ENCODE data around the gene PLXNA2.

Gene PLXNA2

DNA sequence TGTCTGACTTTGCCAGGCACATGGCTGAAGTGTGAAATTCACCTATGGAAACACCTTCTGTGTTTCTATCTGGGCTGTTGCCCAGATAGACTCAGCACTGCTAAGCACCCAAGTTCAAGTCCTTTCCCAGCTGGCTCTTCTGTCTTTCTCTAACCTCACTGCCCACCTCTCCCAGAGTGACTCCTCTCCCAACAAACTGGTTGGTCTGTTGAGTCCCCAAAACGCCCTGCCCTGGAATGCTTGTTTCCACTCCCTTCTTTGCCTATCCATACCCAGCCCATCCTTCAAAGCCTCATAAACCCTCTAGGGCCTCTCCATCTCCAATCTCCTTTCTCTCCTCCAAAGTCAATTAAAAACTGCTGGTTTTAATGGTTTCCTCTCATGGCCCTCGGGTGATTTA lies 15.6 kb downstream of the PLXNA2 start:
- no peaks in the 10 kb centered on the region for H3K36me3 Mint-ChIP-seq (ENCODE audit: low read depth)
- H3K9me3 Mint-ChIP-seq, result no peaks in the 10 kb centered on the region
- no peak overlapping the region for H3K4me3 Mint-ChIP-seq
- no peaks in the 10 kb centered on the region for H3K4me1 Mint-ChIP-seq (ENCODE audit: low read depth)
- peaks cover 37% of the 10 kb centered on the region for H3K27me3 Mint-ChIP-seq (ENCODE audit: low read depth)
- H3K27ac Mint-ChIP-seq, result no peak overlapping the region

- Mint-ChIP-seq H3K4me3 (no peak overlapping the region), H3K27ac (no peak overlapping the region), H3K36me3 (ENCODE audit: low read depth) (no peaks in the 10 kb centered on the region), H3K9me3 (no peaks in the 10 kb centered on the region), H3K4me1 (ENCODE audit: low read depth) (no peaks in the 10 kb centered on the region), H3K27me3 (ENCODE audit: low read depth) (peaks cover 33% of the 10 kb centered on the region)
These were observed 16.2 kb downstream of the PLXNA2 start for GRCh38 chr1:208228026-208228425.

DNA sequence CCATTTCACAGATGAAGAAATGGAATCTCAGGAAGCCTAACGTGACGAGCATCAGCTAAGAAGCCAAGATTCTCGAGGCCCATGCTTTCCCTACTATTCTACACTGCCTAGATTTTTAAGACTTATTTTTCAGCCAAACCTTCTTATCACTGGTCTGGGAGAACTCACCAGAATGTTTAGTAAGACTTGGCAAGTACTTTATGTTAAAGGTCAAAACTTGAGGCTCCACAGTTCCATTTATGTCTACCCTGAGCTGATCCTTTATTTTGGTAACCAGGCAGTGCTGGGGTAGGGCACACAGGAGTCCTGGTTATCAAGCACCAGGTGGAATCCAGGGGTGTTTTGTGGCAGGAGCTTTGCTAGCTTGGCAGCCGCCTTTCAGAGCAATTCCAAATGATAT lies 16.8 kb downstream of the PLXNA2 start:
- H3K4me3 Mint-ChIP-seq, result no peak overlapping the region
- H3K36me3 Mint-ChIP-seq (ENCODE audit: low read depth), result no peaks in the 10 kb centered on the region
- H3K4me1 Mint-ChIP-seq (ENCODE audit: low read depth), result no peaks in the 10 kb centered on the region
- no peaks in the 10 kb centered on the region for H3K9me3 Mint-ChIP-seq
- H3K27me3 Mint-ChIP-seq (ENCODE audit: low read depth), result peaks cover 36% of the 10 kb centered on the region
- no peak overlapping the region for H3K27ac Mint-ChIP-seq

- peaks cover 36% of the 10 kb centered on the region for H3K27me3 Mint-ChIP-seq (ENCODE audit: low read depth)
- H3K9me3 Mint-ChIP-seq, result no peaks in the 10 kb centered on the region
- H3K4me3 Mint-ChIP-seq, result no peak overlapping the region
- H3K27ac Mint-ChIP-seq, result no peak overlapping the region
- no peaks in the 10 kb centered on the region for H3K4me1 Mint-ChIP-seq (ENCODE audit: low read depth)
- no peaks in the 10 kb centered on the region for H3K36me3 Mint-ChIP-seq (ENCODE audit: low read depth)
These were observed 17.9 kb downstream of the PLXNA2 start for GRCh38 chr1:208225954-208226937.

DNA sequence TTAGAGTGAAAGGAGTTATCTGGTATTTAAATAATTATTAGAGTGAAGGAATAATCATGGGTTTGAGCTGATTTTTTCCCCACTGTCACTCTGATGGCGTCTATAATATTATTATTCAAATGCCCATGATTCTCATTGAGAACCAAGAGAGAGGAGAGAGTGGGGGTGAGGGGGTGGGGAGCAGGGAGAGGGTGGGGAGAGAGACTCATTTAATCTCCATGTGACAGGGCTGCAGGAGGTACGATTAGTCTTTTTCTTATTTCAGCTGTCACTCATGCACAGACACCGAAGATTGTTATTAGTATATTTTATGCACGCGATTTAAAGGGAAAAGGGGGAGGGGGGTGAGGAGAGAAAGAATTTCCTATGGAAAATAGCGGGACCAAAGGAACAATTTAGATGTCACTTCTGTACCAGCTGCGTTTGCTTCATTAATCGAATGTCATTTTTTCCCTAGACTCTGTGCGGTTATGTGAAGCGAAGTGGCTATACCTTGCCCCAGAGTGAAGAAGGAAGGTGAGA lies 19.9 kb downstream of the PLXNA2 start:
- Mint-ChIP-seq H3K27me3 (ENCODE audit: low read depth) (peaks cover 36% of the 10 kb centered on the region), H3K4me3 (no peak overlapping the region), H3K36me3 (ENCODE audit: low read depth) (no peaks in the 10 kb centered on the region), H3K4me1 (ENCODE audit: low read depth) (no peaks in the 10 kb centered on the region), H3K27ac (no peak overlapping the region), H3K9me3 (no peaks in the 10 kb centered on the region)

DNA sequence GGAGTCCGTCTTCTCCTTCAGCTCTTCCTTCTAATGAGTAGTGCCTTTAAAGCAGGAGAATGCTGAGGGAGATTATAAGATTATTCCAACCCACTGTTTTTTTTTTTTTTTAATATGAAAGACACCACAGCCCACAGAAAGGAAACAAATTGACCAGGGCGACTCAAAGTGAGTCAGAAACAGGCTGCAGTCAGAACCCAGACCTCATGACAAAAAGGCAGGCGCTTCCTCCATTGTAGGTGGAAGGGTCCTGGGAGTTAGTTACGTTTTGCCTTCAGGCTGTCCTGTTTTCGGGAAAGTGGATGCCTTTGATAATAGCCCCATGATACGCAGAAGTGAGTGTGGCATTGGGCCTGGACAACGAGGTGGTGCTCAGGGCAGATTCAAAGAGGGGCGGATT lies 21.0 kb downstream of the PLXNA2 start:
- Mint-ChIP-seq H3K4me3 (no peak overlapping the region), H3K27me3 (ENCODE audit: low read depth) (peaks cover 31% of the 10 kb centered on the region), H3K4me1 (ENCODE audit: low read depth) (no peaks in the 10 kb centered on the region), H3K9me3 (no peaks in the 10 kb centered on the region), H3K36me3 (ENCODE audit: low read depth) (no peaks in the 10 kb centered on the region), H3K27ac (no peak overlapping the region)

DNA sequence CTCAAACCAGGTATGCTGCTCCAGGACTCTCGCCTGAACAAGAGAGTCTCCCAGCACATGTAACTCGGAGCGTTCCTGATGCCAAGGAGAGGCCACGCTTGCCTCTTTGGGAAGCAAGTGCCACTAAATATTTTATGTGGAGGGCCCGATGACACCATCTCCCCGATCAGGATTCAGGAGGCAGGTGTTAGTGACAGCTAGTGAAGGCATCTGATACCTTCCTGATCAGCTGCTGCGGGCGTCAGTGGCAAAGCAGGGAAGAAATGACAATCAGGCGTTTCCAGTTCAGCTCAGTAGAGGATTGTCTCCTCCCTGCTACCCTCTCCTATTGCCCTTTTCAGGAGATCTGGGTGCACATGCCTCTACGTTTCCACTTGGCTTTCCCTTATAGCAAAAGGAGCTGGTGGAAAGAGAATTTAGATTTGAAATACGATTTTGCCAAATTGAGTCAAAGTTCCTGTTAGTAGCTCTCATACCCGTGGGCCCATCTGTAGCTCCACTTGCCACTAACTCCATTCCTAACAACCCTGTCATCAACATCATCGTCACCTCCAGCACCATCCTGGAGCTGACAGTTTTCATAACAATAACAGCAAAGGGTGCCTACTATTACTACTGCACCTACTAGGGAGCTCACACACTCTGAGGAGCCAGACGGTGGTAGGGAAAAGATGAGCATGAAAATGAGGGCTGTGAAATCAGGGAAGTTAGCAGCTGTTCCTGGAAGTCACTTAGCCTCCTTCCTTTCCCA lies 21.6 kb downstream of the PLXNA2 start:
- no peaks in the 10 kb centered on the region for H3K9me3 Mint-ChIP-seq
- no peaks in the 10 kb centered on the region for H3K4me1 Mint-ChIP-seq (ENCODE audit: low read depth)
- H3K4me3 Mint-ChIP-seq, result no peak overlapping the region
- peaks cover 26% of the 10 kb centered on the region for H3K27me3 Mint-ChIP-seq (ENCODE audit: low read depth)
- no peak overlapping the region for H3K27ac Mint-ChIP-seq
- H3K36me3 Mint-ChIP-seq (ENCODE audit: low read depth), result no peaks in the 10 kb centered on the region

- no peak overlapping the region for H3K27ac Mint-ChIP-seq
- no peaks in the 10 kb centered on the region for H3K9me3 Mint-ChIP-seq
- no peaks in the 10 kb centered on the region for H3K4me1 Mint-ChIP-seq (ENCODE audit: low read depth)
- H3K27me3 Mint-ChIP-seq (ENCODE audit: low read depth), result peaks cover 23% of the 10 kb centered on the region
- H3K36me3 Mint-ChIP-seq (ENCODE audit: low read depth), result no peaks in the 10 kb centered on the region
- no peak overlapping the region for H3K4me3 Mint-ChIP-seq
These were observed 22.9 kb downstream of the PLXNA2 start for GRCh38 chr1:208221291-208221622.

GRCh38 chr1:208219659-208220282 lies 24.4 kb downstream of the PLXNA2 start:
- Mint-ChIP-seq H3K4me1 (ENCODE audit: low read depth) (no peaks in the 10 kb centered on the region), H3K36me3 (ENCODE audit: low read depth) (no peaks in the 10 kb centered on the region), H3K27me3 (ENCODE audit: low read depth) (peaks cover 23% of the 10 kb centered on the region), H3K27ac (no peak overlapping the region), H3K9me3 (no peaks in the 10 kb centered on the region), H3K4me3 (no peak overlapping the region)

- H3K4me1 Mint-ChIP-seq (ENCODE audit: low read depth), result no peaks in the 10 kb centered on the region
- peaks cover 21% of the 10 kb centered on the region for H3K27me3 Mint-ChIP-seq (ENCODE audit: low read depth)
- no peak overlapping the region for H3K4me3 Mint-ChIP-seq
- H3K36me3 Mint-ChIP-seq (ENCODE audit: low read depth), result no peaks in the 10 kb centered on the region
- H3K9me3 Mint-ChIP-seq, result no peaks in the 10 kb centered on the region
- H3K27ac Mint-ChIP-seq, result no peak overlapping the region
These were observed 25.0 kb downstream of the PLXNA2 start for GRCh38 chr1:208219098-208219658.

DNA sequence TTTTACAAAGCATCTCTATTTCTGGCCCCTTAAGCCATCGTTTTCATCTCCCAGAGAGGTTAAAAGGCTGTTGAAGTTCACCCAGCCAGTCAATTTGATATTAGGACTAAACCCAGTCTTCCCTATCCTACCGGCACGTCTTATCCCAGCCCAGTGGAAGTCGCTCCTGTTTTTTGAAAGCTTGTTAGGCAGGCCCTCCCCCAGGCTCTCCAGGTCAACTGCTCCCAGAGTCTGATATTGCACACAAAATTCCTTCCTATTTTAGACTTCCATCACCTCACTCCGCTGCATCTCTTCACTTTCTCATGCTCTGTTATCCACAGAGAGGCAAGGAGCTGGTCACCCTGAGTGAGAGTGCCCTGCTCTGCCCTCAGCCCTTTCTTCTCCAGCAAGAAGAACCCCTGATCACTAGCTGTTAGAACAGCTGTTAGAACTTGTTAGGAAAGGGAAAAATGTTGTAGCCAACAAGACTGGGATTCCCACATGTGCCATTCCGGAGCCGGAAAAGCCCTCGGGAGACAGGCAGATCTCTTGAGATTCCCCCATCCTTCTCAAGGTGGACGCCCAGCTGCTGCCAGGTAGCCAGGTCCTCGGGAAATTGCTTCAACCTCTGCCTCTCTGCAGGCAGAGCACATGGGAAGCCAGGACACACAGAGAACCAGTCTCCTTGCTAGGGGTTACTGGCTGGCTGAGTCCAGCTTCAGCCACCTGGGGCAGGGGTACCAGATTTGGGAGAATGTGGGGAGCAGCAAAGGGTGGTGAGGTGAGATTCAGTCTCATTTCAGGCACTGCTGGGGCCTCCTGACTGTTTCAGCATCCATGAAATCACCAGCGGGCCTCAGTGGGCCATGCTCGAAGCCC lies 25.7 kb downstream of the PLXNA2 start:
- no peaks in the 10 kb centered on the region for H3K4me1 Mint-ChIP-seq (ENCODE audit: low read depth)
- no peaks in the 10 kb centered on the region for H3K9me3 Mint-ChIP-seq
- H3K36me3 Mint-ChIP-seq (ENCODE audit: low read depth), result no peaks in the 10 kb centered on the region
- no peak overlapping the region for H3K4me3 Mint-ChIP-seq
- H3K27me3 Mint-ChIP-seq (ENCODE audit: low read depth), result peaks cover 21% of the 10 kb centered on the region
- H3K27ac Mint-ChIP-seq, result no peak overlapping the region

GRCh38 chr1:208217781-208218180 lies 26.4 kb downstream of the PLXNA2 start:
- H3K9me3 Mint-ChIP-seq, result no peaks in the 10 kb centered on the region
- no peaks in the 10 kb centered on the region for H3K4me1 Mint-ChIP-seq (ENCODE audit: low read depth)
- no peak overlapping the region for H3K27ac Mint-ChIP-seq
- H3K27me3 Mint-ChIP-seq (ENCODE audit: low read depth), result peaks cover 20% of the 10 kb centered on the region
- no peak overlapping the region for H3K4me3 Mint-ChIP-seq
- no peaks in the 10 kb centered on the region for H3K36me3 Mint-ChIP-seq (ENCODE audit: low read depth)

DNA sequence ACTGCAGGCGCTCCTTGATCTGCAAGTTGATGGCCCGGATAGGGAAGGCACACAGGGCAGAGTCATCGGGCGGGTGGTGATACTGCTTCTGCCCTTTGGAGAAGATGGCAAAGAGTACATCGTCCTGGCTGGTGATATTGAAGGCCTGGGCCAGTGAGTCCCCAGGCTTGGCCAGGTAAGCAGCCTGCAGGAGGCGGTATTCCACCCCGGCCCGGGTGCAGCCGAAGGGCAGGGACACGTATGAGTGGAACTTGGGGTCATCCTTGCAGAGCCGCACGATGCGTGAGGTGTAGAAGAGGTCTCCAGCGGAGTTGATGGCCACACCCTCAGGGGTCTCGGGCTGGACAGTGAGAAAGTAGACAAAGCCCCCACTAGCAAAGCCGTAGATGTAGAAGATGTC lies 27.4 kb downstream of the PLXNA2 start:
- H3K4me1 Mint-ChIP-seq (ENCODE audit: low read depth), result no peaks in the 10 kb centered on the region
- no peaks in the 10 kb centered on the region for H3K9me3 Mint-ChIP-seq
- H3K27me3 Mint-ChIP-seq (ENCODE audit: low read depth), result peaks cover 17% of the 10 kb centered on the region
- H3K4me3 Mint-ChIP-seq, result no peak overlapping the region
- no peak overlapping the region for H3K27ac Mint-ChIP-seq
- H3K36me3 Mint-ChIP-seq (ENCODE audit: low read depth), result no peaks in the 10 kb centered on the region

DNA sequence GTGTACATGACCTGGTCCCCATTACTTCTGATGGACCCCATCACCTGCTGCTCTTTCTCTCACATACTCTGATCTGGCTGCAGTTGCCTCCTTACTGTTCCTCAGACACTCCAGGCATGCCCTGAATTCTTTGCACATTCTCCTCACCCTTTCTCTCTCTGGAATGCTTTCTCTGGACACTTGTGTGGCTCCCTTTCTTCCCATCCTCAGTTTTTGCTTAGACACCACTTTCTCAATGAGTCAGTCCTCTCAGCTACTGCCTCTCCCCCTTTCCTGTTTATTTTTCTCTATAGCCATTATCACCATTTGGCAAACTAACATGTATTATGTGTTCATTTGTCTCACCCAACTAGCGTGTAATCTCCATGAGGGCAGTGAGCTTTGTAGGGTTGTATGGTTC lies 28.1 kb downstream of the PLXNA2 start:
- Mint-ChIP-seq H3K36me3 (ENCODE audit: low read depth) (no peaks in the 10 kb centered on the region), H3K9me3 (no peaks in the 10 kb centered on the region), H3K27me3 (ENCODE audit: low read depth) (peaks cover 17% of the 10 kb centered on the region), H3K4me3 (no peak overlapping the region), H3K27ac (no peak overlapping the region), H3K4me1 (ENCODE audit: low read depth) (no peaks in the 10 kb centered on the region)

All from T-helper 1 cell treated with Interleukin-12 subunit alpha and Interleukin-12 subunit beta and Interleukin-4 antibody, amounts not matched to agents 30 μg/mL and 1 μg/mL, for 36 hours (primary cell).